AG10803 (cell line): ENCODE results near the gene NINL.

Source experiments
- DNase-seq: peaks from one replicate; pipeline ENCODE4 v3.0.0; 2010; ENCODE audit warnings: low read depth
- H3K4me3 ChIP-seq: 2 replicates; pipeline ENCODE4 v1.5.1; 2011; ENCODE audit warnings: mild to moderate bottlenecking, low read length, control low read depth
- TF ChIP-seq, protein P1 (sequence below): conservative IDR thresholded peaks from 2 replicates; pipeline ENCODE4 v1.5.1; 2011; ENCODE audit warnings: mild to moderate bottlenecking, low read length, control low read depth, inconsistent platforms

The NINL gene

DNA sequence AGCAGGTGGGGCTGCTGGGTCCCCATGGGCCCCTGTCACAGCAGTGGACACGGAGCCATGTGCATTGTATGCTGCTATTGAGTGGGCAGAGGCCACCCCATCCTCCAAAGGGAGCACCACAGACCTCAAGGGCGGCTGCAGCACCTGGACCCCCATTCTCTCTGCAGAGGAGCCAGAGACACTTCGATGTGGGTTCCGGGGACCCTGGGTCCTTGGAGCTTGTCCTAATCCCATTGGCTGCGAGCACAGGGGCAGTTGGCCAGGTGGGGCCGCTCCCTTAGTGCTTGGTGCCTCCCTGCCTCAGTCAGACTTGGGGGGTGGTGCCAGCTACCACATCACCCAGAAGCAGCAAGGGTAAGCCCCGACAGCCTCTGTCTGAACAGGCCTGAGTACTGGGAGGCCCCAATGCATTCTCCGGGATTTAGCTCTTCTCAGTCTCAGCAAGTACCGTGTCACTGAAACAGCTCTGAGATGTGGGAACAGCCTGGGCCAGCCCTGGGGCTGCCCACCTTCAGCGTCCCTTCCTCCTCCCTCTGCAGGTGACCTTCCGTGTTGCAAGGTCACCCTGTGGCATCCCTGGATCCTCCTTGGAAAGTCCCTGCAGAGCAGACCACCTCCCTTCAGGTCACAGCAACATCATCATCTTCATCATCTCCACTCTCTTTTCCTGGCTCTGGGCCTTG, 104.0 kb downstream of the NINL start:
- TF ChIP-seq, protein P1, sequence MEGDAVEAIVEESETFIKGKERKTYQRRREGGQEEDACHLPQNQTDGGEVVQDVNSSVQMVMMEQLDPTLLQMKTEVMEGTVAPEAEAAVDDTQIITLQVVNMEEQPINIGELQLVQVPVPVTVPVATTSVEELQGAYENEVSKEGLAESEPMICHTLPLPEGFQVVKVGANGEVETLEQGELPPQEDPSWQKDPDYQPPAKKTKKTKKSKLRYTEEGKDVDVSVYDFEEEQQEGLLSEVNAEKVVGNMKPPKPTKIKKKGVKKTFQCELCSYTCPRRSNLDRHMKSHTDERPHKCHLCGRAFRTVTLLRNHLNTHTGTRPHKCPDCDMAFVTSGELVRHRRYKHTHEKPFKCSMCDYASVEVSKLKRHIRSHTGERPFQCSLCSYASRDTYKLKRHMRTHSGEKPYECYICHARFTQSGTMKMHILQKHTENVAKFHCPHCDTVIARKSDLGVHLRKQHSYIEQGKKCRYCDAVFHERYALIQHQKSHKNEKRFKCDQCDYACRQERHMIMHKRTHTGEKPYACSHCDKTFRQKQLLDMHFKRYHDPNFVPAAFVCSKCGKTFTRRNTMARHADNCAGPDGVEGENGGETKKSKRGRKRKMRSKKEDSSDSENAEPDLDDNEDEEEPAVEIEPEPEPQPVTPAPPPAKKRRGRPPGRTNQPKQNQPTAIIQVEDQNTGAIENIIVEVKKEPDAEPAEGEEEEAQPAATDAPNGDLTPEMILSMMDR = no peak
- no peak for DNase-seq
- no peak overlapping the region for H3K4me3 ChIP-seq

DNA sequence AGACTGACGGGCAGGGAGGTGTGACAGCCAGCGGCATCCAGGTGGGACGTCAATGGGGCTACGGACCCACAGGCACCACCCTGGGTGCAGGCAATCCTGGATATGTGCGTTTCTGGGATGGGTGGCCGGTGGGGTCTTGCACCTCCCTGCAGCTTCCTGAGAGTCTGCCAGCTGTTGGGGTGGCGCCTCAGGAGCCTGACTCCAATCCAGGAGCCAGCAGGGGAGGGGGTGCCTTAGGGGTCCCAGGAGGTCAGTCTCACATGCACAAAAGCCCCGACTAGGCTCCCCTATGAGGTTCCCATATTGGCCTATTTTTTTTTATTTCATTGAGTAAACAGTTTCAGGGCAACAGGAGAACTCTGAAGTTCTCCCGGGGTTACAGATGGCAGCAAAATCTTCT, 104.5 kb downstream of the NINL start:
- no peak overlapping the region for H3K4me3 ChIP-seq
- DNase-seq = no peak
- TF ChIP-seq, protein P1 = no peak

DNA sequence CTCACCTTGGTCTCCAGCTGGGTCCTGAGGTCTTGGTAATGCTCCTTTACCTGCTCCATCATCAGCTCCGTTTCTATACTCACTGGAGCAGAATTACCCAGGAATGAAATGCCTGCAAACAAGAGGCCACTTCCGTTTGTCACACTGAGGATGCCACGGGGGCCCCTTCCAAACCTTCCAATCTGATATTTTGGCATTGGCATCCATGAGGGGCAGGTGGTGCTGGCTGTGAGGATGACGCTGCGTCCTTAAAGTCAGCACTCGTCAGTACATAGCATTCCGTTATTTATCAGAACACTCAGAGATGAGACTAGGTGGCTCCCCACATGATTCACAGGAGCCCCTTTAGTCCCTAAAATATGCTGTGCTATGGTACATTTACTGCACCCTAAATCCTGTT, 105.2 kb downstream of the NINL start:
- TF ChIP-seq, protein P1 = no peak
- no peak overlapping the region for H3K4me3 ChIP-seq
- no peak for DNase-seq

DNA sequence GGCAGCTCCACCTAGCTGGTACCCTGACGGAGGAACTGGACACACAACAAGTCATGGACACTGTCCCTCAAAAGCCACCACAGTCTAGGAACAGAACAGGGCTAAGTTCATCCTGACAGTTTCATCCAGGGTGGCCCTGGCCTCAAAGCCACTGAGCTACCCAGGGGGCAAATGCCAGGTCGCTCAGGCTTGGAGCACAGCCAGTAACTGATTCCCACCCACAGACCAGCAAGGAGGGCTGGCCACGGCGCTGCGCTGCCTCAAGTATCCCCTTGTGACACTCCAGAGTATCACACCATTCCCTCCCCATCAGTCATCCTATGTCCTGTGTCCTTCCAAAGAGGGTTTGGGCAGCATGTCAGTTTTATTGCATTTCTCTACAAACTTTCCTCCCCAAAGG, 105.7 kb downstream of the NINL start:
- DNase-seq = no peak
- TF ChIP-seq, protein P1 = no peak
- H3K4me3 ChIP-seq = no peak overlapping the region

DNA sequence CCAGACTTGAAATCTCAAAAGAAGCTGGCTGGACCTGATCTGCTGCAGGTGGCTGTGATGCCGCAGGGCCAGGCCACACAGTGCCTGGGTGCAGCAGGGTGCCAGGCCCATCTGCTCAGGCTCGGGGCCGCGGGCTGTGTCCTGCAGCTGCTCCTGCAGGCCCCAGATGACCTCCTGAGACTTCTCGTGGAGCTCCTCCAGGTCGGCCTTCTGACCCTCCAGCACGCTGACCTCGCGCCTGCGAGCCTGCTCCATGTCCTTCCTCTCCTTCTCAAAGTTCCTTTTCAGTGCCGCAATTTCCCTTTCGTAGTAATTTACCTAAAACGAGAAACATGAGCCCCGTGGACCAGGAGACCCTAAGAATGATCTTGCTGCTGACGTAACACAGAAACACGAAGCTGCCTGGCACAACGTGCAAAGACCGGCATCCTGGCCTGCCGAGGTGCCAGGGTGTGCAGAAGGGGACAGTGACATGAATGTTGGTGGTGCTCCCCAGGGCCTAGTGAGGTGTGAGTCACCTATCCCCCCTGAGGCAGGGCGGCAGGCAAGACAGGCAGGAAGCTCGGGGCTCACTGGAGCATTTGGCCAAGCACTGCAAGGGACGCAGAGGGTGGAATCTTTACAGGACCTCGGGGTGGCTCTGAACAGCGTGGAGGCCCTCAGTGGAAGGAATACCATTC, 106.3 kb downstream of the NINL start:
- TF ChIP-seq, protein P1 = no peak
- H3K4me3 ChIP-seq = no peak overlapping the region
- DNase-seq = no peak

DNA sequence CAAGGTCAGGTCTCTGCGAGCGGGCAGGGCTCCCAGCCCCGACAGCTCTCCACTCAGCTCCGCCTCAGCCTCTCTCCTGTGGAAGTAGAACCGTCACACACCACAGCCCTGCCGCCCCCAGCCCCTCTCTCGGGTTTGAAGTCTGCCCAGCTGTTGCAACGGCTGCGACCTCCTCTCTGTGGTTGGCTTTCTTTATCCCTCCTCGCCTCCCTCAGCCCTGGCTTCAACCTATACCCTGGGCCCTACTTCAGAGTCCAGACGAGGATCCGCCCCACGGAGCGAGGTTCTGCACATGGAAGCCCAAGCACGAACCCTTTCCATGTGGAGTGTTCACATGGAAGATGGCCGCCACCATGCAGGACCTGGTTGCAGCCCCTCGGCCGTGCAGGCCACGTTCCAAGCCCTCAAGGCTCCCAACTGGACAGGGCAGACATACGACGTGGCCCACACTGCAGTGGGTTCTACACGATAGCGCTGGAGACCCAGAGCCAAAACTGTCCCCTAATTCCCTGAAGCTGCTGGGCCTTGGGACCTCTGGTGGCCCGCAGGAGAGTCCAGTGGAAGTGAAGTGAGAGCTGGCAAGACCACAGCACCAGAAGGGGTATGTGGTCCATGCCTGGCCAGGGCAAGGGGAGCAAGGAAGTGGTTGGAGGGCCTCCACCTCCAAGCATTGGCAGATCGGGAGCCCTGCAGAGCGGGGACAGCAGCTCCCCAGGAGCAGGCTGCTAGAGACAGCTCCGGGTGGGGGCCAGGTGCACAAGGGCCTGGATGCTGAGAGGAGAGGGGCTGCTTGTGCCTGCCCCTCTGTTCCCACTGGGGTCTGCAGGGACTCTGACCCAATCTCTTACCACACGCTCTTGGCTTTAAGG, 108.1 kb downstream of the NINL start:
- no peak for DNase-seq
- TF ChIP-seq, protein P1 = no peak
- H3K4me3 ChIP-seq = no peak overlapping the region
